GM12892 (cell line): ENCODE measurements around the gene CHMP6.

Experiments
- POLR2AphosphoS5 ChIP-seq: IDR thresholded peaks from 2 replicates; pipeline ENCODE4 v1.6.1; 2011; ENCODE audit warnings: low read depth, low read length, control low read depth
- TAF1 ChIP-seq: IDR thresholded peaks from 2 replicates; pipeline ENCODE4 v1.6.1; 2011; ENCODE audit warnings: low read depth, mild to moderate bottlenecking, control low read depth, low read length, borderline replicate concordance

- TF ChIP-seq TAF1 (no peak), POLR2AphosphoS5 (no peak)
These were observed 27.1 kb upstream of the CHMP6 start for GRCh38 chr17:80964544-80964856.
